KMS-11 (cell line): ENCODE measurements around the gene TGOLN2.
A peak's percentile ranks its signal among the peaks of the same experiment; 100 is the strongest.
"Not testable (repeated sequence)": the region's sequence is repeated elsewhere in the genome, so short reads cannot be mapped to it uniquely, and the experiment has no call there.

Experiments
- H2AFZ ChIP-seq: fragments of 200-600 bp; sonication (generic); 2 replicates; pipeline ENCODE4 v1.6.1; 2016; ENCODE audit warnings: antibody characterized with exemption, mixed run types, low read depth
- H3K27ac ChIP-seq: fragments of 200-600 bp; sonication (generic); 2 replicates; pipeline ENCODE4 v1.6.1; 2016; ENCODE audit warnings: mild to moderate bottlenecking, mixed run types
- H3K27me3 ChIP-seq: fragments of 200-600 bp; sonication (generic); 2 replicates; pipeline ENCODE4 v1.6.1; 2017; ENCODE audit warnings: mild to moderate bottlenecking, low read depth, mixed run types, moderate library complexity; ENCODE audit not compliant: insufficient read depth
- H3K36me3 ChIP-seq: fragments of 200-600 bp; sonication (generic); 2 replicates; pipeline ENCODE4 v1.6.1; 2017; ENCODE audit warnings: mild to moderate bottlenecking, mixed run types; ENCODE audit not compliant: insufficient read depth
- H3K4me1 ChIP-seq: fragments of 200-600 bp; sonication (generic); 2 replicates; pipeline ENCODE4 v1.6.1; 2016; ENCODE audit warnings: mild to moderate bottlenecking, low read depth, mixed run types; ENCODE audit not compliant: poor library complexity, severe bottlenecking
- H3K4me2 ChIP-seq: fragments of 200-600 bp; sonication (generic); 2 replicates; pipeline ENCODE4 v1.7.0; 2016; ENCODE audit warnings: mild to moderate bottlenecking, mixed run types
- H3K4me3 ChIP-seq: fragments of 200-600 bp; sonication (generic); IDR thresholded peaks from 2 replicates; pipeline ENCODE4 v1.6.1; 2017; ENCODE audit warnings: low read depth, low read length, mixed read lengths; ENCODE audit not compliant: insufficient read depth
- H3K79me2 ChIP-seq: fragments of 200-600 bp; sonication (generic); 2 replicates; pipeline ENCODE4 v1.6.1; 2016; ENCODE audit warnings: low read depth, mixed run types; ENCODE audit not compliant: insufficient read depth
- H3K9ac ChIP-seq: fragments of 200-600 bp; sonication (generic); 2 replicates; pipeline ENCODE4 v1.6.1; 2016; ENCODE audit warnings: mild to moderate bottlenecking, mixed run types
- H4K20me1 ChIP-seq: fragments of 200-600 bp; sonication (generic); 2 replicates; pipeline ENCODE4 v1.6.1; 2016; ENCODE audit warnings: mild to moderate bottlenecking, mixed run types; ENCODE audit not compliant: insufficient read depth
- TF ChIP-seq, protein P1 (sequence below): fragments of 200-600 bp; sonication (generic); conservative IDR thresholded peaks from 2 replicates; pipeline ENCODE4 v1.6.1; 2017; ENCODE audit warnings: low read depth, mild to moderate bottlenecking, antibody characterized with exemption, low read length, moderate library complexity, mixed read lengths

Gene TGOLN2

GRCh38 chr2:85330839-85331636, 3.2 kb upstream of the TGOLN2 start:
- Histone ChIP-seq H3K36me3 (no peaks in the 10 kb centered on the region; the same call in 1 of the 2 replicates), H3K4me2 (peak overlapping the region; percentile 3; the same call in 1 of the 2 replicates), H3K79me2 (peaks cover 16% of the 10 kb centered on the region), H3K4me3 (peak overlapping the region; percentile 50), H3K27ac (peak overlapping the region; percentile 21; the same call in 1 of the 2 replicates), H2AFZ (peak overlapping the region; percentile 15; the same call in 1 of the 2 replicates), H4K20me1 (0 out of 2 replicates have a peak, but pooled peaks cover 6% of the 10 kb centered on the region), H3K4me1 (peaks cover 33% of the 10 kb centered on the region), H3K9ac (no peak overlapping the region), H3K27me3 (no peaks in the 10 kb centered on the region)
- TF ChIP-seq, protein P1, sequence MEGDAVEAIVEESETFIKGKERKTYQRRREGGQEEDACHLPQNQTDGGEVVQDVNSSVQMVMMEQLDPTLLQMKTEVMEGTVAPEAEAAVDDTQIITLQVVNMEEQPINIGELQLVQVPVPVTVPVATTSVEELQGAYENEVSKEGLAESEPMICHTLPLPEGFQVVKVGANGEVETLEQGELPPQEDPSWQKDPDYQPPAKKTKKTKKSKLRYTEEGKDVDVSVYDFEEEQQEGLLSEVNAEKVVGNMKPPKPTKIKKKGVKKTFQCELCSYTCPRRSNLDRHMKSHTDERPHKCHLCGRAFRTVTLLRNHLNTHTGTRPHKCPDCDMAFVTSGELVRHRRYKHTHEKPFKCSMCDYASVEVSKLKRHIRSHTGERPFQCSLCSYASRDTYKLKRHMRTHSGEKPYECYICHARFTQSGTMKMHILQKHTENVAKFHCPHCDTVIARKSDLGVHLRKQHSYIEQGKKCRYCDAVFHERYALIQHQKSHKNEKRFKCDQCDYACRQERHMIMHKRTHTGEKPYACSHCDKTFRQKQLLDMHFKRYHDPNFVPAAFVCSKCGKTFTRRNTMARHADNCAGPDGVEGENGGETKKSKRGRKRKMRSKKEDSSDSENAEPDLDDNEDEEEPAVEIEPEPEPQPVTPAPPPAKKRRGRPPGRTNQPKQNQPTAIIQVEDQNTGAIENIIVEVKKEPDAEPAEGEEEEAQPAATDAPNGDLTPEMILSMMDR, result no peak

- H3K4me3 ChIP-seq, H2AFZ ChIP-seq, H3K27ac ChIP-seq, H3K27me3 ChIP-seq, H3K36me3 ChIP-seq, H3K4me2 ChIP-seq, H3K9ac ChIP-seq, H4K20me1 ChIP-seq: not testable (repeated sequence)
- Histone ChIP-seq H3K4me1 (peaks cover 47% of the 10 kb centered on the region), H3K79me2 (peaks cover 30% of the 10 kb centered on the region)
These were observed 1.9 kb upstream of the TGOLN2 start for GRCh38 chr2:85329701-85330100.

DNA sequence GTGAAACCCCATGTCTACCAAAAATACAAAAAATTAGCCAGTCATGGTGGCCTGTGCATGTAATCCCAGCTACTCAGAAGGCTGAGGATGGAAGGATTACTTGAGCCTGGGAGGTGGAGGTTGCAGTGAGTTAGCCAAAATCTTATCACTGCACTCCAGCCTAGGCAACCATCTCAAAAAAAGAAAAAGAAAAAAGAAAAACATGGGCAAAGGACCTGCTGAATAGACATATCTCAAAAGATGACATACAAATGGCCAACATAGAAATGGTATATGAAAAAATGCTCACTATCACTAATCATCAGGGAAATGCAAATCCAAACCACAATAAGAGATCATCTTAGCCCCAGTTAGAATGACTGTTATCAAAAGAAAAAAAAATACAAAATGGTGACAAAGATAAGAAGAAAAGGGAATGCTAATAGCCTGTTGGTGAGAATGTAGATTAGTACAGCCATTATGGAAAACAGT, 1.4 kb upstream of the TGOLN2 start:
- Histone ChIP-seq H3K4me2 (peak overlapping the region; percentile 83), H3K4me1 (peaks cover 49% of the 10 kb centered on the region), H3K9ac (peak overlapping the region; percentile 93; the same call in 1 of the 2 replicates)

GRCh38 chr2:85327160-85327821, 498 bp downstream of the TGOLN2 start:
- H3K4me1 ChIP-seq, result peaks cover 49% of the 10 kb centered on the region
- H4K20me1 ChIP-seq, result 0 out of 2 replicates have a peak, but pooled peaks cover 8% of the 10 kb centered on the region
- peaks cover 48% of the 10 kb centered on the region for H3K79me2 ChIP-seq
- peak overlapping the region; percentile 55 for H3K4me3 ChIP-seq
- TF ChIP-seq, protein P1, result no peak
- H3K27me3 ChIP-seq, result no peaks in the 10 kb centered on the region
- no peaks in the 10 kb centered on the region; the same call in 1 of the 2 replicates for H3K36me3 ChIP-seq
- H3K9ac ChIP-seq, result peak overlapping the region; percentile 93
- H3K27ac ChIP-seq, result peak overlapping the region; percentile 36; the same call in 1 of the 2 replicates
- H3K4me2 ChIP-seq, result peak overlapping the region; percentile 83
- peak overlapping the region; percentile 64 for H2AFZ ChIP-seq

More for the DNA sequence above, 1.4 kb upstream of the TGOLN2 start:
- 0 out of 2 replicates have a peak, but pooled peaks cover 8% of the 10 kb centered on the region for H4K20me1 ChIP-seq
- no peak overlapping the region for H3K27ac ChIP-seq
- H3K27me3 ChIP-seq, result no peaks in the 10 kb centered on the region
- H3K79me2 ChIP-seq, result peaks cover 35% of the 10 kb centered on the region
- no peak overlapping the region for H2AFZ ChIP-seq
- no peak overlapping the region for H3K4me3 ChIP-seq
- TF ChIP-seq, protein P1, result no peak
- no peaks in the 10 kb centered on the region; the same call in 1 of the 2 replicates for H3K36me3 ChIP-seq
